Endothelial cell of umbilical vein (primary cell): Measurements from ENCODE around the gene SAAL1. TPM values are rescaled to one million over a fixed set of nuclear protein-coding genes. Genes with fewer than 3 reads are reported as not detected.

ENCODE experiments used
- Bru-seq: library from RNA; stranded (reverse); fragments of 400-500 nt; gene quantifications from one replicate; lab custom pipeline; 2021; lab: Mats Ljungman, UMichigan
- BruChase-seq, 2 experiments: library from RNA; stranded (reverse); fragments of 400-500 nt; gene quantifications; one replicate each; lab custom pipeline; 2021; lab: Mats Ljungman, UMichigan
- BruUV-seq: library from RNA; stranded (reverse); fragments of 400-500 nt; replicated peaks from 2 replicates; lab custom pipeline; 2021; lab: Mats Ljungman, UMichigan
- CTCF ChIA-PET: fragments of 300-600, 350-600 bp; sonication (Branson Sonifier 250); formaldehyde crosslinking; loops from one replicate; lab custom pipeline; 2021; ENCODE audit warnings: antibody characterized with exemption, inconsistent platforms; lab: Charles Lee
- POLR2A ChIA-PET: fragments of 300-600, 350-600 bp; sonication (Branson Sonifier 250); formaldehyde crosslinking; loops from one replicate; lab custom pipeline; 2021; ENCODE audit warnings: antibody characterized with exemption, inconsistent platforms; lab: Charles Lee
- DNase-seq: peaks from one replicate; pipeline ENCODE4 v3.0.0-alpha.2; 2011; ENCODE audit warnings: low read depth, low spot score
- FAIRE-seq: peaks from 2 replicates; lab custom pipeline; 2011; peaks lifted over from hg19 to GRCh38; lab: Jason Lieb, UNC
- H2AFZ ChIP-seq: 2 replicates; pipeline ENCODE4 v1.6.0; 2012; ENCODE audit warnings: low read depth, low read length, control low read depth, inconsistent platforms
- H3K27ac ChIP-seq: 2 replicates; pipeline ENCODE4 v1.5.1; 2011; ENCODE audit warnings: low read depth, mild to moderate bottlenecking, control low read depth, low read length, moderate library complexity; ENCODE audit not compliant: insufficient read depth
- H3K27me3 ChIP-seq, 2 experiments: 2 replicates each; pipeline versions ENCODE4 v1.6.0 to v1.6.1; 2011; ENCODE audit warnings: low read length in 2 of 2, mixed read lengths in 1 of 2; ENCODE audit not compliant: control insufficient read depth in 2 of 2, insufficient read depth in 2 of 2
- H3K36me3 ChIP-seq, 2 experiments: 2 replicates in 1 of 2; 3 replicates in 1 of 2; pipeline ENCODE4 v1.5.1; 2011; ENCODE audit warnings: low read length in 2 of 2, mild to moderate bottlenecking in 1 of 2, moderate library complexity in 1 of 2; ENCODE audit not compliant: control insufficient read depth in 2 of 2, insufficient read depth in 2 of 2; ENCODE audit errors: extremely low read depth in 1 of 2
- H3K4me1 ChIP-seq: 3 replicates; pipeline ENCODE4 v1.5.1; 2011; ENCODE audit warnings: mild to moderate bottlenecking, low read length; ENCODE audit not compliant: control insufficient read depth, insufficient read depth; ENCODE audit errors: extremely low read depth
- H3K4me2 ChIP-seq: 2 replicates; pipeline ENCODE4 v1.6.1; 2011; ENCODE audit warnings: low read length, control low read depth, mixed read lengths; ENCODE audit not compliant: insufficient read depth
- H3K4me3 ChIP-seq, 3 experiments: fragments of 200-600 bp in 1 of 3; sonication (generic), shearing (Covaris generic) in 1 of 3; replicated peaks in 1 of 3; 2 replicates each; pipeline ENCODE4 v1.5.1; 2011 to 2016; ENCODE audit warnings: control low read depth in 3 of 3, low read length in 3 of 3, mild to moderate bottlenecking in 2 of 3, inconsistent platforms in 1 of 3, low read depth in 1 of 3, moderate library complexity in 1 of 3; ENCODE audit not compliant: insufficient read depth in 1 of 3
- H3K79me2 ChIP-seq: 2 replicates; pipeline ENCODE4 v1.6.0; 2012; ENCODE audit warnings: low read length, inconsistent platforms; ENCODE audit not compliant: control insufficient read depth, insufficient read depth
- H3K9ac ChIP-seq: replicated peaks from 2 replicates; pipeline ENCODE3; 2011; ENCODE audit warnings: low read length, control low read depth; ENCODE audit not compliant: insufficient read depth; ENCODE audit errors: extremely low read depth
- H3K9me1 ChIP-seq: replicated peaks from 3 replicates; pipeline ENCODE4 v1.6.0; 2011; ENCODE audit warnings: mild to moderate bottlenecking, low read length; ENCODE audit not compliant: control insufficient read depth, insufficient read depth; ENCODE audit errors: extremely low read depth
- H3K9me3 ChIP-seq: replicated peaks from 2 replicates; pipeline ENCODE4 v1.5.1; 2012; ENCODE audit warnings: low read length, inconsistent platforms; ENCODE audit not compliant: control insufficient read depth, insufficient read depth
- H4K20me1 ChIP-seq: replicated peaks from 2 replicates; pipeline ENCODE3; 2011; ENCODE audit warnings: mild to moderate bottlenecking, low read length; ENCODE audit not compliant: control insufficient read depth, insufficient read depth; ENCODE audit errors: extremely low read depth
- EZH2 ChIP-seq: IDR thresholded peaks from 2 replicates; pipeline ENCODE4 v1.6.1; 2012; ENCODE audit warnings: borderline replicate concordance, low read depth, mild to moderate bottlenecking, moderate library complexity, low read length, inconsistent platforms; ENCODE audit not compliant: severe bottlenecking
- FOS ChIP-seq: IDR thresholded peaks from 2 replicates; pipeline ENCODE4 v1.6.1; 2011; ENCODE audit warnings: mild to moderate bottlenecking, low read length, moderate library complexity, borderline replicate concordance; ENCODE audit not compliant: insufficient read depth
- GATA2 ChIP-seq: IDR thresholded peaks from 2 replicates; pipeline ENCODE4 v1.7.0; 2011; ENCODE audit warnings: low read depth, mild to moderate bottlenecking, moderate library complexity, mixed read lengths, low read length; ENCODE audit not compliant: insufficient read length, insufficient read depth
- JUN ChIP-seq: IDR thresholded peaks from 2 replicates; pipeline ENCODE4 v1.6.1; 2011; ENCODE audit warnings: borderline replicate concordance, low read depth; ENCODE audit not compliant: insufficient read length, insufficient read depth
- MYC ChIP-seq: IDR thresholded peaks from one replicate; pipeline ENCODE4 v1.6.1; 2011; ENCODE audit warnings: mild to moderate bottlenecking, low read depth, low read length
- POLR2A ChIP-seq: IDR thresholded peaks from 2 replicates; pipeline ENCODE4 v1.6.1; 2012; ENCODE audit warnings: low read depth, mild to moderate bottlenecking, control low read depth, low read length
- POLR2AphosphoS5 ChIP-seq: IDR thresholded peaks from 2 replicates; pipeline ENCODE4 v1.6.1; 2012; ENCODE audit warnings: low read depth, mild to moderate bottlenecking, control low read depth, low read length, moderate library complexity; ENCODE audit not compliant: insufficient read depth
- dilution Hi-C: fragments of 300-500 bp; cut with MboI; formaldehyde crosslinking; loops from one replicate; pipeline ENCODE4 v1.15.0; 2019; ENCODE audit warnings: low sequenced_read_pairs; ENCODE audit not compliant: extremely low pct_ligation_motif_present
- intact Hi-C: fragments of 100-400 bp; cut with micrococcal nuclease; formaldehyde crosslinking; loops from one replicate; pipeline ENCODE4 v1.10.0; 2022
- long read RNA-seq: library from polyadenylated mRNA; stranded (forward); transcript quantifications from one replicate; pipeline ENCODE4 v2.0.0, GENCODE V29; 2021
- polyA minus RNA-seq, 3 experiments: library from RNA; depleted of rRNA, polyadenylated mRNA; stranded (reverse); fragments of >200 nt; gene quantifications; 1 replicate in 1 of 3; 2 replicates in 2 of 3; pipeline ENCODE4 v1.2.3, GENCODE V29; 2011
- polyA plus RNA-seq, 4 experiments: library from polyadenylated mRNA; depleted of rRNA in 3 of 4; stranded (reverse) in 3 of 4; unstranded in 1 of 4; fragments of >200 nt; gene quantifications; 2 replicates each; pipeline versions ENCODE4 v1.2.1 to v1.2.3, GENCODE V29; 2011 to 2012; ENCODE audit warnings: missing spikeins in 1 of 4
- total RNA-seq: library from RNA; stranded (reverse); gene quantifications from 2 replicates; pipeline ENCODE4 v1.2.3, GENCODE V29; 2021
- TF ChIP-seq, protein P1 (sequence below), 2 donors: IDR thresholded peaks; 1 replicate in 1 of 2; 2 replicates in 1 of 2; pipeline ENCODE4 v1.5.1; 2011; ENCODE audit warnings: low read length in 2 of 2, mild to moderate bottlenecking in 2 of 2, moderate library complexity in 2 of 2, control low read depth in 1 of 2, inconsistent platforms in 1 of 2, low read depth in 1 of 2; ENCODE audit not compliant: insufficient read depth in 1 of 2; ENCODE audit errors: extremely low read depth in 1 of 2
- TF ChIP-seq, protein P2 (sequence below): IDR thresholded peaks from 2 replicates; pipeline ENCODE4 v1.6.1; 2011; ENCODE audit not compliant: insufficient read depth, insufficient read length

SAAL1 gene, protein sequence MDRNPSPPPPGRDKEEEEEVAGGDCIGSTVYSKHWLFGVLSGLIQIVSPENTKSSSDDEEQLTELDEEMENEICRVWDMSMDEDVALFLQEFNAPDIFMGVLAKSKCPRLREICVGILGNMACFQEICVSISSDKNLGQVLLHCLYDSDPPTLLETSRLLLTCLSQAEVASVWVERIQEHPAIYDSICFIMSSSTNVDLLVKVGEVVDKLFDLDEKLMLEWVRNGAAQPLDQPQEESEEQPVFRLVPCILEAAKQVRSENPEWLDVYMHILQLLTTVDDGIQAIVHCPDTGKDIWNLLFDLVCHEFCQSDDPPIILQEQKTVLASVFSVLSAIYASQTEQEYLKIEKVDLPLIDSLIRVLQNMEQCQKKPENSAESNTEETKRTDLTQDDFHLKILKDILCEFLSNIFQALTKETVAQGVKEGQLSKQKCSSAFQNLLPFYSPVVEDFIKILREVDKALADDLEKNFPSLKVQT
- 22.1 and 24.2 TPM in 2 replicates for total RNA-seq
- polyA plus RNA-seq, result 8.0 and 9.5 TPM in 2 replicates
- 15.8 and 15.9 TPM in 2 replicates for polyA plus RNA-seq (2011; cell fraction: cytosol; rRNA removed)
- polyA plus RNA-seq (2011; cell fraction: nucleus; rRNA removed), result 15.8 and 20.1 TPM in 2 replicates
- 22.1 and 32.5 TPM in 2 replicates for polyA plus RNA-seq (2012)
- 11.0 and 15.8 TPM in 2 replicates for polyA minus RNA-seq
- polyA minus RNA-seq (2011; cell fraction: cytosol; rRNA and poly(A)+ RNA removed), result 13.6 TPM
- polyA minus RNA-seq (2011; cell fraction: nucleus; rRNA and poly(A)+ RNA removed), result 10.6 and 13.8 TPM in 2 replicates
- Bru-seq, nascent RNA, result percentile 82 among the genes with signal in this experiment
- BruChase-seq, experiment 1, labeled RNA remaining after a 6-hour chase, result percentile 62 among the genes with signal in this experiment
- BruChase-seq, experiment 2, labeled RNA remaining after a 2-hour chase, result percentile 66 among the genes with signal in this experiment
- long read RNA-seq, transcript SAAL1-202 (12 exons, 1,582 nt), result major isoform, 37 of 77 reads
- long read RNA-seq, transcript SAAL1-201 (12 exons, 1,518 nt), result minor isoform, 20 of 77 reads
- long read RNA-seq, partial matches to known transcripts, result 3 of 77 reads
- long read RNA-seq, other reads (novel, unspliced or antisense), result 15 of 77 reads

DNA sequence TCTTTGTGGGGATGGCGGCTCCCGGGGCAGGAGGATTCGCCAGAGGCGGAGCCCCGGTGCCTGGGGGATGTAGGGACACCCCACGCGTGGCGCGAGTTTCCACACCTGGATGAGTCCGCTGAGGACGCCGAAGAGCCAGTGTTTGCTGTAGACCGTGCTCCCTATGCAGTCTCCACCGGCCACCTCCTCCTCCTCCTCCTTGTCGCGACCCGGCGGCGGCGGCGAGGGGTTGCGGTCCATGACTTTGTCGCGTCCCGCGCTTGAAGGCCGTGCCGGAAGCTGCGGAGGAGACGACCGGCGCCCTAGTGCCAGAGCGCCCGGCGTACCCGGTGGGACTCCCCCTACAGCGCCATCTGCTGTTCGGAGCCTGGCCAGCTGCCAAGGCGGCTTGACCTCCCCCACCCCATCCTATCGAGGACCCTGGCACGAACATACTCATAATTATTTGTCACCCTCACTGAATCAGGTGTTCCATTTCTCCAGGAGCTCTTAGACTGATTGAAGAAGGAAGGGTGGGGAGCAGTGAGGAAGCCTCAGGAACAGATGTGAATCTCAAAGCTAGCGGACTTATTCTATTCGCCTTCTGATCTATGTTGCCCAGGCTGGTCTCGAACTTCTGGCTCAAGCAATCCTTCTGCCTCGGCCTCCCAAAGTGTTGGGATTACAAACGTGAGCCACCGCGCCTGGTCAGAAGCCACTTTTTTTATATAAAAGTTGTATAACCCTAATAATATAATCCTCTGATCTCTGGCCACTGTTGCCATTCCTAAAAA, at the start of gene SAAL1:
TSS of gene SAAL1 (minus strand) at position 281 of the 773 bp plus-strand sequence. CDS start at position 240, 41 bp downstream.
- H3K9me3 ChIP-seq, result no peaks in the 10 kb centered on the region
- H3K4me2 ChIP-seq, result peak within 1 kb of the TSS; percentile 95
- DNase-seq, result peak; percentile 81
- no peak for TF ChIP-seq FOS
- no peak for TF ChIP-seq MYC
- peak; percentile 90 for TF ChIP-seq POLR2AphosphoS5
- TF ChIP-seq JUN, result no peak
- no peak for TF ChIP-seq GATA2
- no peak for TF ChIP-seq EZH2
- TF ChIP-seq, protein P1, sequence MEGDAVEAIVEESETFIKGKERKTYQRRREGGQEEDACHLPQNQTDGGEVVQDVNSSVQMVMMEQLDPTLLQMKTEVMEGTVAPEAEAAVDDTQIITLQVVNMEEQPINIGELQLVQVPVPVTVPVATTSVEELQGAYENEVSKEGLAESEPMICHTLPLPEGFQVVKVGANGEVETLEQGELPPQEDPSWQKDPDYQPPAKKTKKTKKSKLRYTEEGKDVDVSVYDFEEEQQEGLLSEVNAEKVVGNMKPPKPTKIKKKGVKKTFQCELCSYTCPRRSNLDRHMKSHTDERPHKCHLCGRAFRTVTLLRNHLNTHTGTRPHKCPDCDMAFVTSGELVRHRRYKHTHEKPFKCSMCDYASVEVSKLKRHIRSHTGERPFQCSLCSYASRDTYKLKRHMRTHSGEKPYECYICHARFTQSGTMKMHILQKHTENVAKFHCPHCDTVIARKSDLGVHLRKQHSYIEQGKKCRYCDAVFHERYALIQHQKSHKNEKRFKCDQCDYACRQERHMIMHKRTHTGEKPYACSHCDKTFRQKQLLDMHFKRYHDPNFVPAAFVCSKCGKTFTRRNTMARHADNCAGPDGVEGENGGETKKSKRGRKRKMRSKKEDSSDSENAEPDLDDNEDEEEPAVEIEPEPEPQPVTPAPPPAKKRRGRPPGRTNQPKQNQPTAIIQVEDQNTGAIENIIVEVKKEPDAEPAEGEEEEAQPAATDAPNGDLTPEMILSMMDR (IDR thresholded peaks at IDR 0.05; ENCODE audit: extremely low read depth in 1 of 2, insufficient read depth in 1 of 2, low read depth in 1 of 2, low read length in 2 of 2), result peak; percentile 76 to 85
- TF ChIP-seq POLR2A, result peak; percentile 61
- TF ChIP-seq, protein P2, sequence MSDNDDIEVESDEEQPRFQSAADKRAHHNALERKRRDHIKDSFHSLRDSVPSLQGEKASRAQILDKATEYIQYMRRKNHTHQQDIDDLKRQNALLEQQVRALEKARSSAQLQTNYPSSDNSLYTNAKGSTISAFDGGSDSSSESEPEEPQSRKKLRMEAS, result no peak
- peaks cover 2 to 11% of the 10 kb centered on the region in 2 experiments for H3K27me3 ChIP-seq
- peaks cover 7% of the 10 kb centered on the region for H3K4me1 ChIP-seq
- peak within 1 kb of the TSS; percentile 59 for H3K9ac ChIP-seq
- peak; percentile 89 for FAIRE-seq
- no peaks in the 10 kb centered on the region for H4K20me1 ChIP-seq
- peak within 1 kb of the TSS; percentile 50 to 94 (median 92) for H3K4me3 ChIP-seq
- H3K36me3 ChIP-seq, result peaks cover 0 to 4% of the 10 kb centered on the region in 2 experiments
- intact Hi-C loops, result loop anchor here (1.0 to 10.0 kb wide), 5 partner anchors 25 to 371 kb away; partner anchors contain the start of genes GTF2H1, HPS5 and KCNC1
- ChIA-PET POLR2A (no interaction called here), CTCF (interaction anchor here (0.6 to 2.2 kb wide), 16 partner anchors 8 to 616 kb away, joined by 3 to 29 read pairs (median 4); partner anchors contain the start of gene SERGEF)
- peak within 1 kb of the TSS; percentile 14 for H3K27ac ChIP-seq
- no TSS peak for BruUV-seq
- dilution Hi-C loops, result no loop called here
- H3K9me1 ChIP-seq, result no peaks in the 10 kb centered on the region
- H3K79me2 ChIP-seq, result peaks cover 18% of the 10 kb centered on the region
- H2AFZ ChIP-seq, result peak within 1 kb of the TSS; percentile 78
